Epithelial cell of umbilical artery (primary cell): ENCODE results near the gene INHBC. TPM values are rescaled to one million over a fixed set of nuclear protein-coding genes. Genes with fewer than 3 reads are reported as not detected.

Experiments used
- total RNA-seq: library from RNA; depleted of rRNA; stranded (reverse); fragments of >200 nt; gene quantifications from 2 replicates; pipeline ENCODE4 v1.2.3, GENCODE V29; 2014

The INHBC gene, protein sequence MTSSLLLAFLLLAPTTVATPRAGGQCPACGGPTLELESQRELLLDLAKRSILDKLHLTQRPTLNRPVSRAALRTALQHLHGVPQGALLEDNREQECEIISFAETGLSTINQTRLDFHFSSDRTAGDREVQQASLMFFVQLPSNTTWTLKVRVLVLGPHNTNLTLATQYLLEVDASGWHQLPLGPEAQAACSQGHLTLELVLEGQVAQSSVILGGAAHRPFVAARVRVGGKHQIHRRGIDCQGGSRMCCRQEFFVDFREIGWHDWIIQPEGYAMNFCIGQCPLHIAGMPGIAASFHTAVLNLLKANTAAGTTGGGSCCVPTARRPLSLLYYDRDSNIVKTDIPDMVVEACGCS
- not detected in 2 replicates for total RNA-seq

DNA sequence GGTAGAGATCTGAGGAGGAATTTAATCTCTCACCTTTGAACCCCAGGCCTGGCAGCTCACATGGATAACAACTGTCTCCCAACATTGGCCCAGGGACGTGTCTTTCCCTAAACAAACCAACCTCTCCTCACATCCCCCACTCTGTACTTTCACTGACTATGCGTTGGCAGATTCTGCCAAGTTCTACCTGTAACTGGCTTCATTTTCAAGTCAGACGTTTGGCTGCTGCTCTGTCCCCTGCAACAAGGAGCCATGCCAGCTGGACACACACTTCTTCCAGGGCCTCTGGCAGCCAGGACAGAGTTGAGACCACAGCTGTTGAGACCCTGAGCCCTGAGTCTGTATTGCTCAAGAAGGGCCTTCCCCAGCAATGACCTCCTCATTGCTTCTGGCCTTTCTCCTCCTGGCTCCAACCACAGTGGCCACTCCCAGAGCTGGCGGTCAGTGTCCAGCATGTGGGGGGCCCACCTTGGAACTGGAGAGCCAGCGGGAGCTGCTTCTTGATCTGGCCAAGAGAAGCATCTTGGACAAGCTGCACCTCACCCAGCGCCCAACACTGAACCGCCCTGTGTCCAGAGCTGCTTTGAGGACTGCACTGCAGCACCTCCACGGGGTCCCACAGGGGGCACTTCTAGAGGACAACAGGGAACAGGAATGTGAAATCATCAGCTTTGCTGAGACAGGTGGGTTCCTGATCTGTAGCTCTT, at the start of gene INHBC:
Gene INHBC (plus strand): TSS at position 268 of the 707 bp plus-strand sequence. CDS start 103 bp downstream, at position 371.

DNA sequence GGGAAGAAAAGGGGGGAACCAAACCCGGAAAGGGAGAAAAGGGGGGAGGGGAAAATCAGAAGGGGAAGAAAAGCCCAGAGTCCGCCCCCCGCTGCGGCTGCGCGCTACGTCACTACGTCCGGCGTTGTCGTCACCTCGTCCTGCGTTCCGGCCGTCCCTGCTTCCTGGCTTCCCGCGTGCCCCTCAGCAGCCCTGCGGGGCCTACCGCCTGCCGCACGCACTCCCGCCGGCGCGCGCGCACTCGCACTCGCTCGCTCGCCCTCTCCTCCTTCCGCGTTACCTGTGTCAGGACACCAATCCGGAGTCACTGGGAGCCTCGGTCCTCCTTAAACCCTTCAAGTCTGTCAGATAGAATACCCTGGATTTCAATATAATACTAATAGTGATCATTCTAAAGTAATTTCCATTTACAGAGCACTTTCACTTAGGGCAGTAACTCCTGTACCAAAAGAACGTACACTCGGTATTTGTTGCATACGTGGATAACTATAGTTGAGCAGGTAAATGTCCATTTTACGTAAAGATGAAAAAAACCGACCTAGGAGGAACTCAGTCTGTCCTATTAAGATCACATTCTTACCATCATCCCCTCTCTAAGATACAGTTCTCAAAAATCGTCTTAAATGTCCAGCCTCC, 3.5 kb upstream of the INHBC start, which contains the start of gene R3HDM2:
Gene R3HDM2 (minus strand): TSS at position 113 of the 636 bp plus-strand sequence. CDS start 120,615 bp downstream, outside the sequence.

DNA sequence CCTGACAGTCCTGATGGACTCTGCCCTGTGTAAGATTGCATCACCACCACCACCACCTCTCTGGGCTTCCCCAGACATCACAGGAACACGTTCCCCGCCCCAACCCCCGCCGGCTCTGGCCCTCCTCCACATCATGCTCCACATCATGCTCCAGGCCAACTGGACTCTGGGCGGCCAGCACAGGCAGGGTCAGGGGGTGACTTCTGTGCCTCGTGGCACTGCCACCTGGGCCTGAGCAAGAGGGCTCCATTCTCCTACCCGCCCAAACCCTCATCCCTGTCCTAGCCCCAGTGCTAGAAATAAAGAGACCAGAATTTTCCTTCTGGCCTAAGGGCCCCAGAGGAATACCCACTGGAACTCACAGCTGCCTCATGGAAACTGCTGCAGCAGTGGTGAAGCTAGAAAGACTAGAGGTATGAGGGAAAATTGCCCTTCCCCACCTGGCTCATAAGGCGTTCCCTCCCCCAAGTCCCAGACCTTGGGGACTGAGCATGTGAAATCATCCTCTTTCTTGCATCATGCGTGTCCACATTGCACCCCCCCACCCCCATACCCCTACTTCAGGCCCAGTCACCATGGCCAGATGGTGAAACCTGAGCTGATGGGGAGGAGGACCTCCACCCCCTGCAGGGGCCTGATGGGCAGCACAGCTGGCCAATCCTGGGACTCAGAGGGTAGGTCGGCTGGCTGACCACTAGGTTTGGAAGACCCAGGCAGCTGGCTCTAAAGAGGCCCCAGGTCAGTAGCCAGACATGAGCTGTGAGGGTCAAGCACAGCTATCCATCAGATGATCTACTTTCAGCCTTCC, 20.2 kb downstream of the INHBC start, which contains the start of gene INHBE:
Gene INHBE (plus strand): TSS at position 742 of the 808 bp plus-strand sequence. CDS start 230 bp downstream, outside the sequence.

DNA sequence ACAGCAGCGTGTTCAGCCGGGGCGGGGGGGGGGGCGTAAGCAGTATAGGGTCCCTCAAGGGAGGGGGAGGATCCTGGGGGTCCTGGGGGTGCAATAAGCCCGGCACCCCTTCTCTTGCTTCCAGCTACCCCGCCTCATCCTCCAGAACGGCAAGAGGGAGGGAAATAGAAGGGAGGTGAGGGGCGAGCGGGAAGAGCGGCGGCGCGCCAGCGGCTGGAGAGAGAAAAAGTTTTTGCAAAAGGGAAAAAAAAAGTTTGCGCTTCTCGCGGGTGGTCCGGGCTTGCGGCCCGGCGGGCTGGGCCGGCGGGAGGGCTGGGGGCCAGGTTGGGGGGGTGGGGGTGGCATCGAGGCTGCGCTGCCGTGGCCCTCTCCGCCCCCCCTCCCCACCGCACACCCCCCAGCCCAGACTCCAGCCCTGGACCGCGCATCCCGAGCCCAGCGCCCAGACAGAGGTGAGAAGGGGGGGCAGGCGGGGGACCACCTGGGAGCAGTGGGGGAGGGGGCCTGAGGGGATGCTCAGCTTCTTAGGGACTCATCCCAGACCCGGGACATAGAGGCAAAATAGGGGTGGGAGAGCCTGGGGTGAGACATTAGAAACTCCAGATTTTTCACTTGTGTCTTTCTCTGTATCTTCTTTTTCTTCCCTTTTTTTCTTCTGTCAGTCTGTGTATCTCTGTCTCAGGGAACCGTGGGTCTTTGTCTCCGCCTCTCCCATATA, 25.3 kb downstream of the INHBC start, which contains the start of gene GLI1:
Gene GLI1 (plus strand): TSS at position 36 of the 718 bp plus-strand sequence. CDS start 3,907 bp downstream, outside the sequence.

DNA sequence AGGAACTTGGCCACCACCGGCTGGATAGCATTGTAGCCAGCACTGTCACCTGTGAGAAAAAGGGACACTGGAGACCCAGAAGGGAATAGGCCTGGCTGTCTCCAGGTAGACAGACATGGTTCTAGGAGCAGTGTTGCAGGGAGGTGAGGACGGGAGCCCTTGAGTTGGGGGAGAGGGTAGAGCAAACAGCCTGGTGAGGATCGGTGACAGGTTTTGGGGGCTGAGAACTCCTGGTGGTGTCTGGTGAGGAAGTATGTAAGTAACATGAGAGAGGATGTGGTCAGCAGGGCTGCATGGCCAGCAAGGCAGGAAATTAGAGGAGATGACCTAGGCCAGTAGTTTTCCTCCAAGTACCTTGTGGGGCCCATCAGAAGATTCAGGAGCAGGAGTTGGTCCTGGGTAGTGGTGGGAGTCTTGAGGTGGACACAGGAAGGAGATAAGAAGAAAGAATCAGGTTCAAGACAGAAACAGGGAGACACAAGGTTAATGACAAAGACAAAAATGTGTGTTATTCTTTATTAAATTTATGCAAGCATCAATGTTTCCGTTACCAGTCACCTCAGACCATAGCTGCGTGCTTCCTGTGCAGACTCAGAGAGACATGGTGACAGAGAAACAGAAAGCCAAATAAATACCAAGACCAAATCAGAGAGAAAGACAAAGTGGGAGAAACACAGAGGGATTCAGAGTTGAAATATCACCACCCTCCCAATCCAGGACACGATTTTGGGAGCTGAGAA, 45.0 kb downstream of the INHBC start, which contains the start of gene ARHGAP9:
Gene ARHGAP9 (minus strand): TSS at position 491 of the 740 bp plus-strand sequence. CDS start 460 bp downstream, at position 31.

DNA sequence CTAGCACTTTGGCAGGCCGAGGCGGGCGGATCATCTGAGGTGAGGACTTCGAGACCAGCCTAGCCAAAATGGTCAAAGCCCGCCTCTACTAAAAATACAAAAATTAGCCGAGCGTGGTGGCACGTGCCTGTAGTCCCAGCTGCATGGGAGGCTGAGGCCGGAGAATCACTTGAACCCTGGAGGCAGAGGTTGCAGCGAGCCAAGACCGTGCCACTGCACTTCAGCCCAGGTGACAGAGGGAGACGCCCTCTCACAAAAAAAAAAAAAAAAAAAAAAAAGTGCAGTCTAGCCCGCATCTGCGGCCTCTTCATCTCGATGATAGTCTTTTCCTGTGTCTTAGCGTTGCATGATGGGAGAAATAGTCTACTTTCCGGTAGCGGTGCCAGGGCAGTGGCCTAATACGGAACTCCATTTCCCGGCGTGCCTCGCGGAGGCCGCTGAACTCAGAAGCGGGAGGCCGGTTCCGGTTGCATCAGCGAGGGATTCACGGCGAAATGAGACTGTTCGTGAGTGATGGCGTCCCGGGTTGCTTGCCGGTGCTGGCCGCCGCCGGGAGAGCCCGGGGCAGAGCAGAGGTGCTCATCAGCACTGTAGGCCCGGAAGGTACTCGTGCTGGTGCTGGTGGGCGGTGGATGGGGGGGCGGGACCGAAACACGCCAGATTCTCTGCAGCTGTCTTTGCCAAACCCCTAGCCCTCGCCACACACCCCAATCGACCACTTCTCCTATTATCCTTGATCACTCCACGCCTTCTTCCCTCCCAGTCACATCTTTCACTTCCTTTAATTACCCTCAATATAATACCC, 53.2 kb downstream of the INHBC start, which contains the start of gene MARS1:
Gene MARS1 (plus strand): TSS at position 472 of the 805 bp plus-strand sequence. CDS start 23 bp downstream, at position 495.

Other genes starting within 250 kb of the INHBC start
- gene NXPH4, start 218.0 kb upstream of the INHBC start, total RNA-seq: not detected in 2 replicates
- 207 and 228 TPM in 2 replicates for gene SHMT2, start 205.1 kb upstream of the INHBC start, total RNA-seq
- gene STAC3, start 183.6 kb upstream of the INHBC start, total RNA-seq: 0.30 and 0.32 TPM in 2 replicates
- 4.9 and 5.3 TPM in 2 replicates for gene R3HDM2, start 3.7 kb upstream of the INHBC start, total RNA-seq
- gene INHBE, start 20.5 kb downstream of the INHBC start, total RNA-seq: 0.15 TPM in 1 of 2 replicates, not detected in the other
- gene GLI1, start 25.0 kb downstream of the INHBC start, total RNA-seq: not detected in 2 replicates
- not detected in 2 replicates for gene ARHGAP9, start 45.1 kb downstream of the INHBC start, total RNA-seq
- gene MARS1, start 53.3 kb downstream of the INHBC start, total RNA-seq: 126 and 161 TPM in 2 replicates
- gene DDIT3, start 85.7 kb downstream of the INHBC start, total RNA-seq: 7.5 and 11.2 TPM in 2 replicates
- gene MBD6, start 88.0 kb downstream of the INHBC start, total RNA-seq: 2.3 and 3.6 TPM in 2 replicates
- gene DCTN2, start 112.4 kb downstream of the INHBC start, total RNA-seq: 79.2 and 91.9 TPM in 2 replicates
- under 0.01 TPM in 1 of 2 replicates, not detected in the other for gene KIF5A, start 115.3 kb downstream of the INHBC start, total RNA-seq
- 5.5 and 17.3 TPM in 2 replicates for gene PIP4K2C, start 156.4 kb downstream of the INHBC start, total RNA-seq
- 8.1 and 9.3 TPM in 2 replicates for gene DTX3, start 170.0 kb downstream of the INHBC start, total RNA-seq
- gene ARHGEF25, start 176.7 kb downstream of the INHBC start, total RNA-seq: 3.8 and 8.1 TPM in 2 replicates
- 0.65 TPM in 1 of 2 replicates, not detected in the other for gene B4GALNT1, start 198.4 kb downstream of the INHBC start, total RNA-seq